ENCODE measurements around the gene PCDHGA11. TPM values are rescaled to one million over a fixed set of nuclear protein-coding genes. Genes with fewer than 3 reads are reported as not detected.
"Not testable (repeated sequence)": the region's sequence is repeated elsewhere in the genome, so short reads cannot be mapped to it uniquely, and the experiment has no call there.

The PCDHGA11 gene
- total RNA-seq, 1 donor: 12.3 TPM

- H3K27ac ChIP-seq (ENCODE audit: low read depth, low read length): no peak overlapping the region
- H3K27me3 ChIP-seq (ENCODE audit: insufficient read depth, low read length): no peaks in the 10 kb centered on the region
- H3K9me3 ChIP-seq (ENCODE audit: low read depth, low read length): peaks cover 10% of the 10 kb centered on the region
- H3K36me3 ChIP-seq (ENCODE audit: insufficient read depth, low read length): no peaks in the 10 kb centered on the region
- H3K4me1 ChIP-seq (ENCODE audit: insufficient read depth, low read length): no peaks in the 10 kb centered on the region
- no peak overlapping the region for H3K4me3 ChIP-seq (ENCODE audit: insufficient read depth, low read length)
- no peaks in the 10 kb centered on the region for H3K79me2 ChIP-seq (ENCODE audit: insufficient read depth, low read length)
- H2AFZ ChIP-seq (ENCODE audit: low read length): no peak overlapping the region
- H4K20me1 ChIP-seq (ENCODE audit: insufficient read depth, low read length): no peaks in the 10 kb centered on the region
- no peak overlapping the region for H3K4me2 ChIP-seq (ENCODE audit: insufficient read depth, low read length)
- no peak for TF ChIP-seq CTCF (IDR thresholded peaks at IDR 0.05; ENCODE audit: extremely low read depth, low read depth, low read length)
- DNase-seq (ENCODE audit: insufficient read length, low spot score, missing footprints): no peak
These were observed 36.2 kb upstream of the PCDHGA11 start for GRCh38 chr5:141384471-141385267.

- H4K20me1 ChIP-seq (ENCODE audit: insufficient read depth, low read length); H3K4me1 ChIP-seq (ENCODE audit: insufficient read depth, low read length); DNase-seq (ENCODE audit: insufficient read length, low spot score, missing footprints); H3K27me3 ChIP-seq (ENCODE audit: insufficient read depth, low read length); H3K79me2 ChIP-seq (ENCODE audit: insufficient read depth, low read length); H3K27ac ChIP-seq (ENCODE audit: low read depth, low read length); H3K36me3 ChIP-seq (ENCODE audit: insufficient read depth, low read length): not testable (repeated sequence)
- Histone ChIP-seq H3K9me3 (ENCODE audit: low read depth, low read length) (peaks cover 12% of the 10 kb centered on the region), H2AFZ (ENCODE audit: low read length) (peak within 1 kb of the TSS; percentile 25), H3K4me3 (ENCODE audit: insufficient read depth, low read length) (peak within 1 kb of the TSS; percentile 69), H3K4me2 (ENCODE audit: insufficient read depth, low read length) (peak within 1 kb of the TSS; percentile 37)
- peak; percentile 57 for TF ChIP-seq CTCF (IDR thresholded peaks at IDR 0.05; ENCODE audit: extremely low read depth, low read depth, low read length)
These were observed 33.1 kb upstream of the PCDHGA11 start, which contains the start of gene PCDHGB4 for GRCh38 chr5:141387557-141388311. PCDHGB4 (plus strand) TSS chr5:141387698; CDS start chr5:141387885, 187 bp downstream.

GRCh38 chr5:141388661-141389060 is 32.2 kb upstream of the PCDHGA11 start:
- no peak for DNase-seq (ENCODE audit: insufficient read length, low spot score, missing footprints)
- no peak for TF ChIP-seq CTCF (IDR thresholded peaks at IDR 0.05; ENCODE audit: extremely low read depth, low read depth, low read length)
- H3K79me2 ChIP-seq (ENCODE audit: insufficient read depth, low read length): no peaks in the 10 kb centered on the region
- no peaks in the 10 kb centered on the region for H3K4me1 ChIP-seq (ENCODE audit: insufficient read depth, low read length)
- no peaks in the 10 kb centered on the region for H3K27me3 ChIP-seq (ENCODE audit: insufficient read depth, low read length)
- H3K4me2 ChIP-seq (ENCODE audit: insufficient read depth, low read length): peak overlapping the region; percentile 20
- no peak overlapping the region for H3K27ac ChIP-seq (ENCODE audit: low read depth, low read length)
- H3K4me3 ChIP-seq (ENCODE audit: insufficient read depth, low read length): peak overlapping the region; percentile 47
- no peak overlapping the region for H2AFZ ChIP-seq (ENCODE audit: low read length)
- H3K36me3 ChIP-seq (ENCODE audit: insufficient read depth, low read length): peaks cover 4% of the 10 kb centered on the region
- peaks cover 18% of the 10 kb centered on the region for H3K9me3 ChIP-seq (ENCODE audit: low read depth, low read length)
- no peaks in the 10 kb centered on the region for H4K20me1 ChIP-seq (ENCODE audit: insufficient read depth, low read length)

All from osteoblast (primary cell).